GM06990 (cell line): ENCODE measurements around the gene SERPINE2.

Experiments used
- DNase-seq: peaks from one replicate; pipeline ENCODE4 v3.0.0-alpha.2; 2011; ENCODE audit not compliant: insufficient read length; ENCODE audit errors: extremely low read depth
- H3K27me3 ChIP-seq: replicated peaks from 2 replicates; pipeline ENCODE4 v1.6.0; 2011; ENCODE audit warnings: low read length; ENCODE audit not compliant: control insufficient read depth, insufficient read depth
- H3K36me3 ChIP-seq: 2 replicates; pipeline ENCODE4 v1.5.1; 2011; ENCODE audit warnings: low read length; ENCODE audit not compliant: control insufficient read depth, insufficient read depth
- H3K4me3 ChIP-seq: replicated peaks from 2 replicates; pipeline ENCODE4 v1.5.1; 2011; ENCODE audit warnings: low read depth, mild to moderate bottlenecking, control low read depth, low read length
- CTCF ChIP-seq: IDR thresholded peaks from 2 replicates; pipeline ENCODE4 v1.5.1; 2011; ENCODE audit warnings: low read length, control low read depth, mild to moderate bottlenecking, inconsistent platforms; ENCODE audit not compliant: insufficient read depth, poor library complexity, severe bottlenecking

SERPINE2 gene

GRCh38 chr2:223979730-223980396 lies 59.2 kb downstream of the SERPINE2 start:
- TF ChIP-seq CTCF, result no peak

DNA sequence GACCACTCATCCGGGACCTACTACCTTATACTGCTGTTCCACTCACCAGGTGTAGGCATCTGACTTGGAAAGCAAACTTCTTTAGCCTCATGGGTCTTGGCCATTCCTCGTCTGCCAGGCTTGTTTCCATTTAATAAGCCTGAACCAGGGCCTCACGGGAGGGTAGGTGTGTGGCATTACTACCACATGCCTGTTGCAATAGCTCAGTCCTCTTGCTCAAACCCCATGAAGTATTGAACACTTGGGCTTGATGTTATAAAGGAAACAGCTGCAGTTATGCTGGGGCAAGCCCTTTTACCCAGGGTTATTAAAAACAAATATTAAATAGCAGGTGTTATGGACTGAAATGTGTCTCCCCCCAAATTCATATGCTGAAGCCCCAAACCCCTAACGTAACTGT lies 60.6 kb downstream of the SERPINE2 start:
- no peak for DNase-seq
- Histone ChIP-seq H3K27me3 (no peaks in the 10 kb centered on the region), H3K4me3 (no peak overlapping the region), H3K36me3 (no peaks in the 10 kb centered on the region)
- no peak for TF ChIP-seq CTCF

More at GRCh38 chr2:223979730-223980396, 59.2 kb downstream of the SERPINE2 start:
- DNase-seq, result no peak
- Histone ChIP-seq H3K4me3 (no peak overlapping the region), H3K36me3 (no peaks in the 10 kb centered on the region), H3K27me3 (no peaks in the 10 kb centered on the region)

- no peak for DNase-seq
- no peaks in the 10 kb centered on the region for H3K36me3 ChIP-seq
- H3K4me3 ChIP-seq, result no peak overlapping the region
- no peak for TF ChIP-seq CTCF
- no peaks in the 10 kb centered on the region for H3K27me3 ChIP-seq
Observed at GRCh38 chr2:223976635-223977226, 62.4 kb downstream of the SERPINE2 start.

DNA sequence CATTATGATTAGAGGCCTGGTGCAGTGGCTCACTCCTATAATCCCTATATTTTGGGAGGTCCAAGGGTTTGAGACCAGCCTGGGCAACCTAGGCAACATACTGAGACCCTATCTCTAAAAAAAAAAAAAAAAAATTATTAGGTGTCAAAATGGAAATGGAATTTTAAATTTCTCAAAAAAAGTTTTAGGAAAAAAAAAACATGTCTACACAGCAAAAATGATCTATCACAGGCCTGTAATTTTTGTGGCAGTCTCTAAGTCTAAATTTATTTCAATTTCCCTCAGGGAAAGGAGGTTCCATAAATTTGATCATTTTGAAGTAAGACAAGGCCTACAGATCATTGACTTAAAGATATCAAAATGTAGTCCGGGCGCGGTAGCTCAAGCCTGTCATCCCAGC lies 65.5 kb downstream of the SERPINE2 start:
- no peak overlapping the region for H3K4me3 ChIP-seq
- H3K27me3 ChIP-seq, result no peaks in the 10 kb centered on the region
- DNase-seq, result no peak
- no peaks in the 10 kb centered on the region for H3K36me3 ChIP-seq
- no peak for TF ChIP-seq CTCF

DNA sequence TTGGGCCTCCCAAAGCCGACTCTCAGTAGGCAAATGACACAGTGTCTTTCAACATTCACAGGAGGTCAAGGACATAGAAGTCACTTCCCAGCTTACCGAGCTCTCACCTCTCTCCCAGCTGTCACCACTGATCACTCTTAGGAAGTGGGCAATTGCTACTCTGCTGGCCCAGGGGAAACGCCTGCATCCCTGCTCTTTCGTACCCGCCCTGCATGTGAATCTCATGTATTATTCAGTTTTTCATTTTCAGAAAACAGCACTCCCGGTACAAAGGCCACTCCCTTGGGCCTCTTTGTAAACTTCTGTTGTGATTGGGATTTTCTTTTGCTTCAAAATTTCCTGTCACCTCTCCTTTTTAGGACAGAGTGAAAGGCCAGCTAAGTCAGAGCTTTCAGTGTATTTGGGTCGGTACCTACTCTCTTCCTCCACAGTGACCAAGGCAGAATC lies 66.4 kb downstream of the SERPINE2 start:
- TF ChIP-seq CTCF, result no peak
- Histone ChIP-seq H3K27me3 (no peaks in the 10 kb centered on the region), H3K4me3 (no peak overlapping the region), H3K36me3 (no peaks in the 10 kb centered on the region; the same call in 1 of the 2 replicates)
- DNase-seq, result no peak
